Measurements from ENCODE around the gene TAL2.
"Not testable (repeated sequence)": the region's sequence is repeated elsewhere in the genome, so short reads cannot be mapped to it uniquely, and the experiment has no call there.

Gene TAL2

GRCh38 chr9:105686936-105687335, 24.7 kb downstream of the TAL2 start:
- no peaks in the 10 kb centered on the region for H3K4me1 Mint-ChIP-seq (ENCODE audit: low read depth)
- no peak overlapping the region for H3K4me3 Mint-ChIP-seq

DNA sequence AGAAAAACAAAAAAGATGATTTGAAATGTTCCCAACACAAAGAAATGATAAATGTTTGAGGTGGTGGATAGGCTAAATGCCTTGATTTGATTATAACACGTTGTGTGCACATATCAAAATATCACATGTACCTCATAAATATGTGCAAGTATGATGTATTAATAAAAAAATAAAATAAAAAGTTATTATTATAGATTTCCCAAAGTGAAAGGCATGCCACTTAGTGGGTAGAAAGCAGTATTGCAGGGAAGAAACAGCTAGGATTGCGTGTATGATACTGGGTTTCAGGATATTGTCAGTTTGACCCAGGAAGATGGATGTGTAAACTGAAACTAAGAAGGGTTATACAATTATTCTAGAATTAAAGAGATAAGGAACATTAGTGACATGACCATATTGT, 28.5 kb downstream of the TAL2 start:
- Mint-ChIP-seq H3K27ac (no peak overlapping the region), H3K4me3 (no peak overlapping the region), H3K9me3 (no peaks in the 10 kb centered on the region), H3K4me1 (ENCODE audit: low read depth) (peaks cover 14% of the 10 kb centered on the region), H3K36me3 (ENCODE audit: low read depth) (no peaks in the 10 kb centered on the region), H3K27me3 (peaks cover 47% of the 10 kb centered on the region)
- no peak for DNase-seq

More at GRCh38 chr9:105686936-105687335, 24.7 kb downstream of the TAL2 start:
- DNase-seq: no peak
- H3K27ac Mint-ChIP-seq: no peak overlapping the region
- no peaks in the 10 kb centered on the region for H3K36me3 Mint-ChIP-seq (ENCODE audit: low read depth)
- peaks cover 32% of the 10 kb centered on the region for H3K27me3 Mint-ChIP-seq
- H3K9me3 Mint-ChIP-seq: no peaks in the 10 kb centered on the region

GRCh38 chr9:105693435-105694189, 31.4 kb downstream of the TAL2 start:
- peak overlapping the region; percentile 85 for H3K27ac Mint-ChIP-seq

GRCh38 chr9:105694190-105694847, 32.1 kb downstream of the TAL2 start, which contains the start of gene TMEM38B:
TMEM38B (plus strand) TSS chr9:105694541; CDS start chr9:105694661, 120 bp downstream.
- peak; percentile 87 for DNase-seq
- H3K27me3 Mint-ChIP-seq: peaks cover 33% of the 10 kb centered on the region
- peak within 1 kb of the TSS; percentile 87 for H3K27ac Mint-ChIP-seq
- peak within 1 kb of the TSS; percentile 85 for H3K4me3 Mint-ChIP-seq
- peaks cover 2% of the 10 kb centered on the region for H3K36me3 Mint-ChIP-seq (ENCODE audit: low read depth)
- no peaks in the 10 kb centered on the region for H3K9me3 Mint-ChIP-seq
- H3K4me1 Mint-ChIP-seq (ENCODE audit: low read depth): peaks cover 37% of the 10 kb centered on the region

More at GRCh38 chr9:105693435-105694189, 31.4 kb downstream of the TAL2 start:
- DNase-seq: no peak
- no peaks in the 10 kb centered on the region for H3K9me3 Mint-ChIP-seq
- H3K4me1 Mint-ChIP-seq (ENCODE audit: low read depth): peaks cover 30% of the 10 kb centered on the region
- peaks cover 2% of the 10 kb centered on the region for H3K36me3 Mint-ChIP-seq (ENCODE audit: low read depth)
- peak overlapping the region; percentile 85 for H3K4me3 Mint-ChIP-seq
- peaks cover 34% of the 10 kb centered on the region for H3K27me3 Mint-ChIP-seq

DNA sequence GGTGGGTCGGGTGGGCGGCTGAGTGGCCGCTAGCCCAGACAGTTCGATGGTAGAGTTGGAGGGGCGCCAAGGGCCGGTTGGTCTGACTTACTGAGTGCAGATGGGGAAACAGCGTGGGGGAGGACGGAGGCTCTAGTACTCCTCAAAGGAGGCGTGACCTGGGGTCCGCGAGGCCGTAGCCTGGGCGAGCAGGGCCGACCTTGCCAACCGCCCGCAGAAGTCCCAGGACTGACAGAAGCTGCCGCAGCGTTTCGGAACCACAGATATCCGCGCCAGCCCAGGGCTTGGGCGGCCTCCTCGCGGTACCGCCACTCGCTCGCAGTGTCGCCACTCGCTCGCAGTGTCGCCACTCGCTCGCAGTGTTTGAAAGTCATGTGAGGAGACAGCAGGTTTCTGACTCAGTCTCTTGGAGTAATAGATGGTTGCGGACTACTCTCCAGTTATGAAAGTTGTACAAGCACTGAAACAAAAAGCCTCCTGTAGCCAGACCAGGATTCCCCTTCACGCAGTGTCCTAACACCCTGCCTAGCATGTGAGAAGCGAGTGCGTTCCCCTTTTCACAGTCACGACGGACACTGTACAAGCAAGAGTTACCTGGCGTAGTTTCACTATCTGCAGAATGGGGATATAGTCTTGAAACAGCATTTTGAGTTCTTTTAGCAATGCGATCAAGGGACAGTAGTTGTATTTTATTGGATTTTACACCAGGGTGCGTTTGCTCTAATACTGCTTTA, 32.8 kb downstream of the TAL2 start:
- H3K36me3 Mint-ChIP-seq (ENCODE audit: low read depth): peaks cover 2% of the 10 kb centered on the region
- H3K27me3 Mint-ChIP-seq: peaks cover 26% of the 10 kb centered on the region
- H3K4me1 Mint-ChIP-seq (ENCODE audit: low read depth): peaks cover 42% of the 10 kb centered on the region
- no peaks in the 10 kb centered on the region for H3K9me3 Mint-ChIP-seq
- peak overlapping the region; percentile 85 for H3K4me3 Mint-ChIP-seq
- DNase-seq: peak; percentile 81
- H3K27ac Mint-ChIP-seq: peak overlapping the region; percentile 87

- H3K27ac Mint-ChIP-seq: no peak overlapping the region
- H3K27me3 Mint-ChIP-seq: peaks cover 21% of the 10 kb centered on the region
- H3K9me3 Mint-ChIP-seq: no peaks in the 10 kb centered on the region
- no peak overlapping the region for H3K4me3 Mint-ChIP-seq
- H3K4me1 Mint-ChIP-seq (ENCODE audit: low read depth): peaks cover 54% of the 10 kb centered on the region
- DNase-seq: no peak
- H3K36me3 Mint-ChIP-seq (ENCODE audit: low read depth): peaks cover 4% of the 10 kb centered on the region
Measured at GRCh38 chr9:105696219-105696793, 34.0 kb downstream of the TAL2 start.

- DNase-seq: no peak
- H3K27me3 Mint-ChIP-seq: peaks cover 8% of the 10 kb centered on the region
- H3K27ac Mint-ChIP-seq: no peak overlapping the region
- peaks cover 57% of the 10 kb centered on the region for H3K4me1 Mint-ChIP-seq (ENCODE audit: low read depth)
- H3K9me3 Mint-ChIP-seq: no peaks in the 10 kb centered on the region
- H3K36me3 Mint-ChIP-seq (ENCODE audit: low read depth): peaks cover 6% of the 10 kb centered on the region
- no peak overlapping the region for H3K4me3 Mint-ChIP-seq
Measured at GRCh38 chr9:105697871-105698270, 35.6 kb downstream of the TAL2 start.

- Mint-ChIP-seq H3K4me3 (no peak overlapping the region), H3K27me3 (peaks cover 5% of the 10 kb centered on the region)
Measured at GRCh38 chr9:105698348-105698870, 36.2 kb downstream of the TAL2 start.

GRCh38 chr9:105700668-105701067, 38.4 kb downstream of the TAL2 start:
- DNase-seq: no peak
- Mint-ChIP-seq H3K36me3 (ENCODE audit: low read depth) (peaks cover 8% of the 10 kb centered on the region), H3K27ac (no peak overlapping the region), H3K27me3 (no peaks in the 10 kb centered on the region), H3K4me3 (no peak overlapping the region), H3K9me3 (no peaks in the 10 kb centered on the region), H3K4me1 (ENCODE audit: low read depth) (peaks cover 45% of the 10 kb centered on the region)

More at GRCh38 chr9:105698348-105698870, 36.2 kb downstream of the TAL2 start:
- Mint-ChIP-seq H3K9me3 (no peaks in the 10 kb centered on the region), H3K36me3 (ENCODE audit: low read depth) (peaks cover 6% of the 10 kb centered on the region), H3K4me1 (ENCODE audit: low read depth) (peaks cover 56% of the 10 kb centered on the region), H3K27ac (no peak overlapping the region)
- no peak for DNase-seq

- no peak overlapping the region for H3K27ac Mint-ChIP-seq
- H3K36me3 Mint-ChIP-seq (ENCODE audit: low read depth): peaks cover 9% of the 10 kb centered on the region
- no peak overlapping the region for H3K4me3 Mint-ChIP-seq
- peaks cover 41% of the 10 kb centered on the region for H3K4me1 Mint-ChIP-seq (ENCODE audit: low read depth)
- H3K27me3 Mint-ChIP-seq: no peaks in the 10 kb centered on the region
- DNase-seq: no peak
- no peaks in the 10 kb centered on the region for H3K9me3 Mint-ChIP-seq
Measured at GRCh38 chr9:105701145-105701544, 38.9 kb downstream of the TAL2 start.

GRCh38 chr9:105702207-105702606, 40.0 kb downstream of the TAL2 start:
- H3K27ac Mint-ChIP-seq: no peak overlapping the region
- no peaks in the 10 kb centered on the region for H3K9me3 Mint-ChIP-seq
- no peaks in the 10 kb centered on the region for H3K27me3 Mint-ChIP-seq
- H3K4me1 Mint-ChIP-seq (ENCODE audit: low read depth): peaks cover 36% of the 10 kb centered on the region
- no peak for DNase-seq
- no peak overlapping the region for H3K4me3 Mint-ChIP-seq
- H3K36me3 Mint-ChIP-seq (ENCODE audit: low read depth): peaks cover 13% of the 10 kb centered on the region

GRCh38 chr9:105703638-105704037, 41.4 kb downstream of the TAL2 start:
- H3K4me1 Mint-ChIP-seq (ENCODE audit: low read depth): peaks cover 34% of the 10 kb centered on the region
- not testable (repeated sequence) for H3K4me3 Mint-ChIP-seq, H3K27me3 Mint-ChIP-seq, H3K27ac Mint-ChIP-seq, DNase-seq, H3K9me3 Mint-ChIP-seq
- H3K36me3 Mint-ChIP-seq (ENCODE audit: low read depth): peaks cover 15% of the 10 kb centered on the region

DNA sequence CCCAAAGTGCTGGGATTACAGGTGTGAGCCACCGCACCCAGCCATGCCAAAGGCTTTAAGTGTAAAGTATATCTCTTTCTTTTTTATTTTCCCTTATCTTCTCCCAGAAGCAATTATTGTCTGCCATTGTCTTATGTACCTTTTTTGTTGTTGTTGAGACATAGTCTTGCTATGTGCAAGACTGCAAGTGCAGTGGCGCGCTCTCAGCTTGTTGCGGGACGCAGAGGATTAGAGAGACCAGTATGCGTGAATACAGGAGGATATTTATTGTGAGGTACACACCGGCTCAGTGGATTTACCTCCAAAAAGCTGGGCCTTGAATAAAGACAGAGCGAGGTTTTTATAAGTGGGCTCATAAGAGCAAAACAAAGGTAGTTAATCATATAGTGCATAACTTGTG, 43.9 kb downstream of the TAL2 start:
- no peak overlapping the region for H3K4me3 Mint-ChIP-seq
- H3K27ac Mint-ChIP-seq: no peak overlapping the region
- H3K4me1 Mint-ChIP-seq (ENCODE audit: low read depth): peaks cover 12% of the 10 kb centered on the region
- no peaks in the 10 kb centered on the region for H3K9me3 Mint-ChIP-seq
- no peak for DNase-seq
- H3K36me3 Mint-ChIP-seq (ENCODE audit: low read depth): peaks cover 29% of the 10 kb centered on the region
- H3K27me3 Mint-ChIP-seq: no peaks in the 10 kb centered on the region

- Mint-ChIP-seq H3K9me3 (no peaks in the 10 kb centered on the region), H3K4me1 (ENCODE audit: low read depth) (peaks cover 7% of the 10 kb centered on the region), H3K4me3 (no peak overlapping the region), H3K27me3 (no peaks in the 10 kb centered on the region), H3K27ac (peak overlapping the region; percentile 22), H3K36me3 (ENCODE audit: low read depth) (peaks cover 27% of the 10 kb centered on the region)
- DNase-seq: no peak
Measured at GRCh38 chr9:105708405-105708804, 46.1 kb downstream of the TAL2 start.

All from activated T-cell treated with anti-CD3 and anti-CD28 coated beads, Interleukin-2, amount 50 U/mL, for 24 hours (primary cell).